HepG2 (cell line): ENCODE results near the gene GRIK4. TPM values are rescaled to one million over a fixed set of nuclear protein-coding genes. Genes with fewer than 3 reads are reported as not detected.

Experiments
- AHR ChIP-seq: IDR thresholded peaks from 2 replicates; pipeline ENCODE4 v1.6.1; 2018; ENCODE audit warnings: missing genetic modification reagents, missing compliant biosample characterization
- EP300 ChIP-seq, 3 experiments: sonication (generic) in 1 of 3; formaldehyde crosslinking in 1 of 3; IDR thresholded peaks; 2 replicates each; pipeline versions ENCODE4 v1.5.1 to v1.6.1; 2011 to 2020; ENCODE audit warnings: low read depth in 2 of 3, low read length in 2 of 3, borderline replicate concordance in 1 of 3, improper control_type of control experiment in 1 of 3, mild to moderate bottlenecking in 1 of 3, missing genetic modification reagents in 1 of 3, moderate library complexity in 1 of 3
- FOXA3 ChIP-seq: IDR thresholded peaks from 2 replicates; pipeline ENCODE4 v1.6.1; 2016; ENCODE audit warnings: missing genetic modification reagents, missing compliant biosample characterization
- GZF1 ChIP-seq: sonication (generic); formaldehyde crosslinking; IDR thresholded peaks from 2 replicates; pipeline ENCODE4 v1.5.1; 2020; ENCODE audit warnings: mild to moderate bottlenecking, missing genetic modification reagents
- HMGA1 ChIP-seq: sonication (generic); formaldehyde crosslinking; conservative IDR thresholded peaks from 2 replicates; pipeline ENCODE4 v1.4.0; 2020; ENCODE audit warnings: missing genetic modification reagents
- IRF2 ChIP-seq: IDR thresholded peaks from 2 replicates; pipeline ENCODE4 v1.6.1; 2018; ENCODE audit warnings: missing genetic modification reagents, missing compliant biosample characterization
- PAX8 ChIP-seq: sonication (generic); formaldehyde crosslinking; IDR thresholded peaks from 2 replicates; pipeline ENCODE4 v1.8.0; 2022; ENCODE audit warnings: mild to moderate bottlenecking, missing genetic modification reagents, borderline replicate concordance
- PCBP2 ChIP-seq: fragments of 200-400 bp; formaldehyde crosslinking; optimal IDR thresholded peaks from 2 replicates; pipeline ENCODE3; 2018; ENCODE audit warnings: low read length, low read depth; ENCODE audit not compliant: poor library complexity, severe bottlenecking
- SETDB1 ChIP-seq: sonication (generic); formaldehyde crosslinking; IDR thresholded peaks from 2 replicates; pipeline ENCODE4 v1.5.1; 2020; ENCODE audit warnings: missing genetic modification reagents, mild to moderate bottlenecking, borderline replicate concordance
- ZNF460 ChIP-seq: sonication (generic); formaldehyde crosslinking; IDR thresholded peaks from 2 replicates; pipeline ENCODE4 v1.5.1; 2020; ENCODE audit warnings: missing genetic modification reagents, mild to moderate bottlenecking, borderline replicate concordance
- ZNF550 ChIP-seq: sonication (generic); formaldehyde crosslinking; IDR thresholded peaks from 2 replicates; pipeline ENCODE4 v1.4.0; 2020; ENCODE audit warnings: mild to moderate bottlenecking, missing genetic modification reagents, borderline replicate concordance
- polyA plus RNA-seq, 8 experiments: library from polyadenylated mRNA; depleted of rRNA in 3 of 8; stranded (reverse) in 7 of 8; unstranded in 1 of 8; fragments of >200 nt; fragmentation: Illumina TruSeq in 4 of 8; extraction: Trizol in 4 of 8; gene quantifications; 2 replicates each; pipeline versions ENCODE4 v1.2.1 to v1.2.3, GENCODE V29; 2011 to 2016; ENCODE audit warnings: low read depth in 4 of 8, missing spikeins in 1 of 8, mixed read lengths in 1 of 8; ENCODE audit not compliant: insufficient read depth in 1 of 8
- total RNA-seq, 5 experiments: library from RNA; depleted of rRNA; stranded (reverse); fragments of >200 nt; fragmentation: Illumina TruSeq; extraction: Trizol; gene quantifications; 2 replicates each; pipeline ENCODE4 v1.2.3, GENCODE V29; 2016; ENCODE audit warnings: low read depth in 1 of 5
- TF ChIP-seq, protein P1 (sequence below): sonication (generic); formaldehyde crosslinking; IDR thresholded peaks from 2 replicates; pipeline ENCODE4 v1.4.0; 2020; ENCODE audit warnings: missing genetic modification reagents; ENCODE audit errors: not compliant biosample characterization
- TF ChIP-seq, protein P2 (sequence below): fragments of 450-650 bp; IDR thresholded peaks from 2 replicates; pipeline ENCODE4 v1.6.1; 2016
- TF ChIP-seq, protein P3 (sequence below): sonication (generic); formaldehyde crosslinking; IDR thresholded peaks from 2 replicates; pipeline ENCODE4 v1.8.0; 2022; ENCODE audit warnings: low read depth, missing genetic modification reagents
- TF ChIP-seq, protein P4 (sequence below): sonication (generic); formaldehyde crosslinking; IDR thresholded peaks from one replicate; pipeline ENCODE4 v1.5.1; 2020; ENCODE audit warnings: mild to moderate bottlenecking, missing genetic modification reagents; ENCODE audit errors: not compliant biosample characterization

GRIK4 gene
- total and polyA plus RNA-seq, 2 of the 13 experiments (the other 11 are each of a cell fraction or from before 2014, with no cell fraction given), result 0.04 to 0.07 TPM

DNA sequence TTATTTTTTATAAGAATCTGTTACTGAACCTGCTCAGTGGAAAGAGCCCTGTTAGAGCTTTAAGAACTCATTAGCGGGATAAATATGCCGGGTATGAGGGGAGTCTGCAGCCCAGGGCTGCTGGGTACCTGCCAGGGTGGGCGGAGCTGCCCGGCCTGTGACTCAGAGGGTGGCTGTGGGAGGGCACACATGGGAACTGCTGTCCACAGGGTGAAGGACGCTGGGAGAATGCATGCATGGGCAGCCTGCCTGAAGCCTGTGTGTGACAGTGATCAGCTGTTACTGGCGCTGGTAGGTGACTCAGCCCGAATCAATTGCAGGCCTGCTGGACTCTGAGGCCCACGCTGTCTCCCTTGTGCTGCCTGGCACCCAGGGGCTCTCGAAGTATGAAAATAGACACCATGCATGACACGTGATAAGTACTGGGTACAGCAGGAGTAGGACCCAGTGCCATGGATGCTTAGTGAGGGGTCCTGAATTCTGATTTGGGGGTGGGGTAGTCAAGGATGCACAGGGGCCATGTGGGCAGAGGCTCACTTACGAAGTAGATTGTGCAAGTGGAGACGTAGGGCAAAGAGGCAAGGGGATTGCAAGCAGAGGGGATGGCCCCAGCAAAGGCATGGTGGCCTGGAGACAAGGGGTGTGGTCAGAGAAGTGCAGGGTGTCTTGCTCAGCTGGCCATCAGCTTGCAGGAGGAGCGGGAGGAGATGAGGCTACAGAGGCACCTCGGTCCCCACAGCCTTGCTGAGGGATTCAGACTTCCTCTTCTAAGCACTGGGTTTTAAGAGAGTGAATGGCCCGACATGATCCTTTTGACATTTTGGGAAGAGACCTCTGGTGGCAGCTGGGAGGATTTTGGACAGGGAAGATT lies 36.5 kb downstream of the GRIK4 start (continued):
- TF ChIP-seq, protein P1, sequence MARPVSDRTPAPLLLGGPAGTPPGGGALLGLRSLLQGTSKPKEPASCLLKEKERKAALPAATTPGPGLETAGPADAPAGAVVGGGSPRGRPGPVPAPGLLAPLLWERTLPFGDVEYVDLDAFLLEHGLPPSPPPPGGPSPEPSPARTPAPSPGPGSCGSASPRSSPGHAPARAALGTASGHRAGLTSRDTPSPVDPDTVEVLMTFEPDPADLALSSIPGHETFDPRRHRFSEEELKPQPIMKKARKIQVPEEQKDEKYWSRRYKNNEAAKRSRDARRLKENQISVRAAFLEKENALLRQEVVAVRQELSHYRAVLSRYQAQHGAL (CRISPR knock-in tag), result no peak
- TF ChIP-seq EP300 (IDR thresholded peaks at IDR 0.05; ENCODE audit: low read depth in 2 of 2, low read length in 2 of 2) (peak; percentile 37 to 46; a peak in 2 of 4 replicates), EP300 (CRISPR knock-in tag; IDR thresholded peaks at IDR 0.05; ENCODE audit: borderline replicate concordance) (peak; percentile 35; the same call in 1 of the 2 replicates), SETDB1 (CRISPR knock-in tag) (no peak), FOXA3 (CRISPR knock-in tag) (peak; percentile 80), AHR (CRISPR knock-in tag) (peak; percentile 30; the same call in 1 of the 2 replicates), GZF1 (CRISPR knock-in tag) (no peak), HMGA1 (CRISPR knock-in tag) (no peak), PAX8 (no peak), IRF2 (peak; percentile 73), ZNF460 (CRISPR knock-in tag) (peak; percentile 31; the same call in 1 of the 2 replicates), PCBP2 (no peak), ZNF550 (no peak)
- TF ChIP-seq, protein P2, sequence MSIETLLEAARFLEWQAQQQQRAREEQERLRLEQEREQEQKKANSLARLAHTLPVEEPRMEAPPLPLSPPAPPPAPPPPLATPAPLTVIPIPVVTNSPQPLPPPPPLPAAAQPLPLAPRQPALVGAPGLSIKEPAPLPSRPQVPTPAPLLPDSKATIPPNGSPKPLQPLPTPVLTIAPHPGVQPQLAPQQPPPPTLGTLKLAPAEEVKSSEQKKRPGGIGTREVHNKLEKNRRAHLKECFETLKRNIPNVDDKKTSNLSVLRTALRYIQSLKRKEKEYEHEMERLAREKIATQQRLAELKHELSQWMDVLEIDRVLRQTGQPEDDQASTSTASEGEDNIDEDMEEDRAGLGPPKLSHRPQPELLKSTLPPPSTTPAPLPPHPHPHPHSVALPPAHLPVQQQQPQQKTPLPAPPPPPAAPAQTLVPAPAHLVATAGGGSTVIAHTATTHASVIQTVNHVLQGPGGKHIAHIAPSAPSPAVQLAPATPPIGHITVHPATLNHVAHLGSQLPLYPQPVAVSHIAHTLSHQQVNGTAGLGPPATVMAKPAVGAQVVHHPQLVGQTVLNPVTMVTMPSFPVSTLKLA, result peak; percentile 82
- TF ChIP-seq, protein P3, sequence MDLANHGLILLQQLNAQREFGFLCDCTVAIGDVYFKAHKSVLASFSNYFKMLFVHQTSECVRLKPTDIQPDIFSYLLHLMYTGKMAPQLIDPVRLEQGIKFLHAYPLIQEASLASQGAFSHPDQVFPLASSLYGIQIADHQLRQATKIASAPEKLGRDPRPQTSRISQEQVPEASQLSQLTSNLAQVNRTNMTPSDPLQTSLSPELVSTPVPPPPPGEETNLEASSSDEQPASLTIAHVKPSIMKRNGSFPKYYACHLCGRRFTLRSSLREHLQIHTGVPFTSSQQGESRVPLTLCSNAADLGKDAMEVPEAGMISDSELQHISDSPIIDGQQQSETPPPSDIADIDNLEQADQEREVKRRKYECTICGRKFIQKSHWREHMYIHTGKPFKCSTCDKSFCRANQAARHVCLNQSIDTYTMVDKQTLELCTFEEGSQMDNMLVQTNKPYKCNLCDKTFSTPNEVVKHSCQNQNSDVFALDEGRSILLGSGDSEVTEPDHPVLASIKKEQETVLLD (CRISPR knock-in tag), result no peak
- TF ChIP-seq, protein P4, sequence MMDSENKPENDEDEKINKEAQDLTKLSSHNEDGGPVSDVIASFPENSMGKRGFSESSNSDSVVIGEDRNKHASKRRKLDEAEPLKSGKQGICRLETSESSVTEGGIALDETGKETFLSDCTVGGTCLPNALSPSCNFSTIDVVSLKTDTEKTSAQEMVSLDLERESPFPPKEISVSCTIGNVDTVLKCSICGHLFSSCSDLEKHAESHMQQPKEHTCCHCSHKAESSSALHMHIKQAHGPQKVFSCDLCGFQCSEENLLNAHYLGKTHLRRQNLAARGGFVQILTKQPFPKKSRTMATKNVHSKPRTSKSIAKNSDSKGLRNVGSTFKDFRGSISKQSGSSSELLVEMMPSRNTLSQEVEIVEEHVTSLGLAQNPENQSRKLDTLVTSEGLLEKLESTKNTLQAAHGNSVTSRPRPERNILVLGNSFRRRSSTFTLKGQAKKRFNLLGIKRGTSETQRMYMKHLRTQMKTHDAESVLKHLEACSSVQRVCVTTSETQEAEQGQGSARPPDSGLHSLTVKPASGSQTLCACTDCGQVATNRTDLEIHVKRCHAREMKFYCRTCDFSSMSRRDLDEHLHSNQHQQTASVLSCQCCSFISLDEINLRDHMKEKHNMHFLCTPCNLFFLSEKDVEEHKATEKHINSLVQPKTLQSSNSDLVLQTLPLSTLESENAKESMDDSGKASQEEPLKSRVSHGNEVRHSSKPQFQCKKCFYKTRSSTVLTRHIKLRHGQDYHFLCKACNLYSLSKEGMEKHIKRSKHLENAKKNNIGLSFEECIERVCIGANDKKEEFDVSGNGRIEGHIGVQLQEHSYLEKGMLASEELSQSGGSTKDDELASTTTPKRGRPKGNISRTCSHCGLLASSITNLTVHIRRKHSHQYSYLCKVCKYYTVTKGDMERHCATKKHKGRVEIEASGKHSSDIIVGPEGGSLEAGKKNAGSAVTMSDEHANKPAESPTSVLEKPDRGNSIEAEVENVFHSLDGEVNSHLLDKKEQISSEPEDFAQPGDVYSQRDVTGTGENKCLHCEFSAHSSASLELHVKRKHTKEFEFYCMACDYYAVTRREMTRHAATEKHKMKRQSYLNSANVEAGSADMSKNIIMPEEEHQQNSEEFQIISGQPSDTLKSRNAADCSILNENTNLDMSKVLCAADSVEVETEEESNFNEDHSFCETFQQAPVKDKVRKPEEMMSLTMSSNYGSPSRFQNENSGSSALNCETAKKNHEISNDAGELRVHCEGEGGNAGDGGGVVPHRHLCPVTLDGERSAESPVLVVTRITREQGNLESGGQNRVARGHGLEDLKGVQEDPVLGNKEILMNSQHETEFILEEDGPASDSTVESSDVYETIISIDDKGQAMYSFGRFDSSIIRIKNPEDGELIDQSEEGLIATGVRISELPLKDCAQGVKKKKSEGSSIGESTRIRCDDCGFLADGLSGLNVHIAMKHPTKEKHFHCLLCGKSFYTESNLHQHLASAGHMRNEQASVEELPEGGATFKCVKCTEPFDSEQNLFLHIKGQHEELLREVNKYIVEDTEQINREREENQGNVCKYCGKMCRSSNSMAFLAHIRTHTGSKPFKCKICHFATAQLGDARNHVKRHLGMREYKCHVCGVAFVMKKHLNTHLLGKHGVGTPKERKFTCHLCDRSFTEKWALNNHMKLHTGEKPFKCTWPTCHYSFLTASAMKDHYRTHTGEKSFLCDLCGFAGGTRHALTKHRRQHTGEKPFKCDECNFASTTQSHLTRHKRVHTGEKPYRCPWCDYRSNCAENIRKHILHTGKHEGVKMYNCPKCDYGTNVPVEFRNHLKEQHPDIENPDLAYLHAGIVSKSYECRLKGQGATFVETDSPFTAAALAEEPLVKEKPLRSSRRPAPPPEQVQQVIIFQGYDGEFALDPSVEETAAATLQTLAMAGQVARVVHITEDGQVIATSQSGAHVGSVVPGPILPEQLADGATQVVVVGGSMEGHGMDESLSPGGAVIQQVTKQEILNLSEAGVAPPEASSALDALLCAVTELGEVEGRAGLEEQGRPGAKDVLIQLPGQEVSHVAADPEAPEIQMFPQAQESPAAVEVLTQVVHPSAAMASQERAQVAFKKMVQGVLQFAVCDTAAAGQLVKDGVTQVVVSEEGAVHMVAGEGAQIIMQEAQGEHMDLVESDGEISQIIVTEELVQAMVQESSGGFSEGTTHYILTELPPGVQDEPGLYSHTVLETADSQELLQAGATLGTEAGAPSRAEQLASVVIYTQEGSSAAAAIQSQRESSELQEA (CRISPR knock-in tag), result no peak
